ENCODE results near the gene KBTBD8.

Gene KBTBD8

GRCh38 chr3:66998113-66998903 is at the start of gene KBTBD8:
Gene KBTBD8 (plus strand): TSS chr3:66998307. CDS start chr3:66998356, 49 bp downstream.
- H3K27ac ChIP-seq, result peak within 1 kb of the TSS in 20 of 21 experiments; percentile 24 to 85 (median 62)

GRCh38 chr3:66948838-66949237 is 49.3 kb upstream of the KBTBD8 start:
- H3K27ac ChIP-seq, result no peak overlapping the region
- no peak overlapping the region for H3K4me3 ChIP-seq

More at GRCh38 chr3:66998113-66998903, at the start of gene KBTBD8:
- peak within 1 kb of the TSS; percentile 74 to 99 (median 97) for H3K4me3 ChIP-seq

GRCh38 chr3:66949898-66950297 is 48.2 kb upstream of the KBTBD8 start:
- no peak overlapping the region for H3K4me3 ChIP-seq
- H3K27ac ChIP-seq, result no peak overlapping the region

GRCh38 chr3:66952357-66952756 is 45.8 kb upstream of the KBTBD8 start:
- no peak overlapping the region for H3K4me3 ChIP-seq
- no peak overlapping the region for H3K27ac ChIP-seq

- H3K4me3 ChIP-seq, result no peak overlapping the region
- H3K27ac ChIP-seq, result no peak overlapping the region
Observed at GRCh38 chr3:66953934-66954445, 44.1 kb upstream of the KBTBD8 start.

- no peak overlapping the region for H3K4me3 ChIP-seq
- no peak overlapping the region for H3K27ac ChIP-seq
Observed at GRCh38 chr3:66956742-66957141, 41.4 kb upstream of the KBTBD8 start.

- Histone ChIP-seq H3K4me3 (no peak overlapping the region), H3K27ac (no peak overlapping the region)
Observed at GRCh38 chr3:66957367-66957766, 40.7 kb upstream of the KBTBD8 start.

GRCh38 chr3:66958067-66958466 is 40.0 kb upstream of the KBTBD8 start:
- no peak overlapping the region for H3K4me3 ChIP-seq
- no peak overlapping the region for H3K27ac ChIP-seq

- Histone ChIP-seq H3K4me3 (no peak overlapping the region), H3K27ac (no peak overlapping the region)
Observed at GRCh38 chr3:66962664-66963063, 35.4 kb upstream of the KBTBD8 start.

- Histone ChIP-seq H3K27ac (peak overlapping the region in 1 of 21 experiments; percentile 37), H3K4me3 (no peak overlapping the region)
Observed at GRCh38 chr3:66971245-66971644, 26.9 kb upstream of the KBTBD8 start.

GRCh38 chr3:66971891-66972551 is 26.1 kb upstream of the KBTBD8 start:
- Histone ChIP-seq H3K4me3 (peak overlapping the region in 4 of 7 experiments; percentile 12 to 25 (median 16)), H3K27ac (peak overlapping the region in 3 of 21 experiments; percentile 29 to 41 (median 37))

- H3K27ac ChIP-seq, result no peak overlapping the region
- no peak overlapping the region for H3K4me3 ChIP-seq
Observed at GRCh38 chr3:66980791-66981190, 17.3 kb upstream of the KBTBD8 start.

- Histone ChIP-seq H3K4me3 (no peak overlapping the region), H3K27ac (no peak overlapping the region)
Observed at GRCh38 chr3:66983101-66983500, 15.0 kb upstream of the KBTBD8 start.

- H3K4me3 ChIP-seq, result no peak overlapping the region
- no peak overlapping the region for H3K27ac ChIP-seq
Observed at GRCh38 chr3:66985336-66985920, 12.7 kb upstream of the KBTBD8 start.

GRCh38 chr3:66986406-66986805 is 11.7 kb upstream of the KBTBD8 start:
- no peak overlapping the region for H3K4me3 ChIP-seq
- no peak overlapping the region for H3K27ac ChIP-seq

- H3K4me3 ChIP-seq, result no peak overlapping the region
- H3K27ac ChIP-seq, result no peak overlapping the region
Observed at GRCh38 chr3:66989241-66989640, 8.9 kb upstream of the KBTBD8 start.

GRCh38 chr3:66989860-66990696 is 8.0 kb upstream of the KBTBD8 start:
- H3K4me3 ChIP-seq, result peak overlapping the region in 1 of 7 experiments; percentile 6
- no peak overlapping the region for H3K27ac ChIP-seq

GRCh38 chr3:66991459-66991858 is 6.6 kb upstream of the KBTBD8 start:
- H3K27ac ChIP-seq, result no peak overlapping the region
- no peak overlapping the region for H3K4me3 ChIP-seq

- no peak overlapping the region for H3K27ac ChIP-seq
- no peak overlapping the region for H3K4me3 ChIP-seq
Observed at GRCh38 chr3:66993082-66993481, 5.0 kb upstream of the KBTBD8 start.

- no peak overlapping the region for H3K27ac ChIP-seq
- no peak overlapping the region for H3K4me3 ChIP-seq
Observed at GRCh38 chr3:66994588-66994987, 3.5 kb upstream of the KBTBD8 start.
